Common myeloid progenitor, CD34-positive (primary cell): ENCODE data around the gene LSS.
A peak's percentile ranks its signal among the peaks of the same experiment; 100 is the strongest.
"Not testable (repeated sequence)": the region's sequence is repeated elsewhere in the genome, so short reads cannot be mapped to it uniquely, and the experiment has no call there.

Source experiments
- CTCF ChIA-PET: fragments of 350-600 bp; sonication (Branson Sonifier 250); formaldehyde crosslinking; loops from one replicate; lab custom pipeline; 2021; ENCODE audit warnings: antibody characterized with exemption; lab: Charles Lee
- POLR2A ChIA-PET: fragments of 350-600 bp; sonication (Branson Sonifier 250); formaldehyde crosslinking; loops from one replicate; lab custom pipeline; 2021; ENCODE audit warnings: antibody characterized with exemption; lab: Charles Lee
- DNase-seq, 3 donors: peaks; one replicate each; pipeline versions ENCODE4 v3.0.0 to v3.0.0-alpha.2; 2013
- H3K27ac ChIP-seq, 2 experiments: 1 replicate in 1 of 2; 2 replicates in 1 of 2; pipeline ENCODE4 v1.7.0; 2013; ENCODE audit warnings: inconsistent platforms in 2 of 2, low read length in 2 of 2, mild to moderate bottlenecking in 2 of 2, low read depth in 1 of 2, moderate library complexity in 1 of 2; ENCODE audit not compliant: severe bottlenecking in 2 of 2, insufficient read depth in 1 of 2, poor library complexity in 1 of 2
- H3K27me3 ChIP-seq, 5 experiments: replicated peaks in 2 of 5; 1 replicate in 3 of 5; 2 replicates in 2 of 5; pipeline versions ENCODE4 v1.6.1 to v1.7.0; 2013; ENCODE audit warnings: low read length in 4 of 5, mild to moderate bottlenecking in 2 of 5, moderate library complexity in 2 of 5, inconsistent platforms in 1 of 5; ENCODE audit not compliant: insufficient read depth in 5 of 5, control insufficient read depth in 4 of 5
- H3K36me3 ChIP-seq, 4 experiments: 1 replicate in 2 of 4; 2 replicates in 2 of 4; pipeline versions ENCODE4 v1.6.1 to v1.7.0; 2013; ENCODE audit warnings: low read length in 3 of 4, control low read depth in 1 of 4, mild to moderate bottlenecking in 1 of 4; ENCODE audit not compliant: control insufficient read depth in 4 of 4, insufficient read depth in 4 of 4
- H3K4me1 ChIP-seq, 4 experiments: 1 replicate in 3 of 4; 2 replicates in 1 of 4; pipeline versions ENCODE4 v1.6.1 to v1.7.1; 2013; ENCODE audit warnings: low read length in 3 of 4, mild to moderate bottlenecking in 3 of 4, control low read depth in 1 of 4, inconsistent platforms in 1 of 4, moderate library complexity in 1 of 4; ENCODE audit not compliant: control insufficient read depth in 4 of 4, insufficient read depth in 4 of 4; ENCODE audit errors: control extremely low read depth in 1 of 4
- H3K4me3 ChIP-seq, 7 experiments: 1 replicate in 4 of 7; 2 replicates in 3 of 7; pipeline versions ENCODE4 v1.5.1 to v1.7.0; 2013; ENCODE audit warnings: mild to moderate bottlenecking in 7 of 7, low read length in 6 of 7, moderate library complexity in 6 of 7, inconsistent platforms in 2 of 7, low read depth in 2 of 7, control low read depth in 1 of 7; ENCODE audit not compliant: insufficient read depth in 4 of 7, control insufficient read depth in 1 of 7; ENCODE audit errors: extremely low read depth in 1 of 7
- H3K9me3 ChIP-seq, 5 experiments: 1 replicate in 4 of 5; 2 replicates in 1 of 5; pipeline versions ENCODE4 v1.6.1 to v1.7.1; 2013; ENCODE audit warnings: low read length in 4 of 5, mild to moderate bottlenecking in 2 of 5, inconsistent platforms in 1 of 5, low read depth in 1 of 5, moderate library complexity in 1 of 5; ENCODE audit not compliant: control insufficient read depth in 4 of 5, insufficient read depth in 2 of 5; ENCODE audit errors: control extremely low read depth in 1 of 5
- WGBS: methylation state at CpG from one replicate; pipeline ENCODE4 v1.1.5; 2013; ENCODE audit not compliant: insufficient coverage; 5-methylcytosine and 5-hydroxymethylcytosine counted together

The LSS gene

DNA sequence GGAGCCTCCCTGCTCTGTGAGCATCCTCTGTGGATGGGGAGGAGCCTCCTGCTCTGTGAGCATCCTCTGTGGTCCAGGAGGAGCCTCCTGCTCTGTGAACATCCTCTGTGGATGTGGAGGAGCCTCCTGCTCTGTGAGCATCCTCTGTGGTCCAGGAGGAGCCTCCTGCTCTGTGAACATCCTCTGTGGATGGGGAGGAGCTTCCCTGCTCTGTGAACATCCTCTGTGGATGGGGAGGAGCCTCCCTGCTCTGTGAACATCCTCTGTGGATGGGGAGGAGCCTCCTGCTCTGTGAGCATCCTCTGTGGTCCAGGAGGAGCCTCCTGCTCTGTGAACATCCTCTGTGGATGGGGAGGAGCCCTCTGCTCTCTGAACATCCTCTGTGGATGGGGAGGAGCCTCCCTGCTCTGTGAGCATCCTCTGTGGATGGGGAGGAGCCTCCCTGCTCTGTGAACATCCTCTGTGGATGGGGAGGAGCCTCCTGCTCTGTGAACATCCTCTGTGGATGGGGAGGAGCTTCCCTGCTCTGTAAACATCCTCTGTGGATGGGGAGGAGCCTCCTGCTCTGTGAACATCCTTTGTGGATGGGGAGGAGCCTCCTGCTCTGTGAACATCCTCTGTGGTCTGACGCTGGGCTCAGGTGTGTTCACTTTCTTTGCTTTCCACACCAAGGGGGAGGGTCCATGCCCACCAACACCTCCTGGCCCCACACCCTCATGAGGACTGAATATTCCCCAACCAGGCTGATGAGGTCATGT, 58.0 kb downstream of the LSS start:
- H3K9me3 ChIP-seq: peaks cover 2 to 14% (median 9%) of the 10 kb centered on the region in 5 experiments
- WGBS: 90% methylated on average over 1 of the region's 1 CpG
- H3K4me3 ChIP-seq, H3K4me1 ChIP-seq, H3K27ac ChIP-seq, CTCF ChIA-PET, DNase-seq, POLR2A ChIA-PET, H3K36me3 ChIP-seq, H3K27me3 ChIP-seq: not testable (repeated sequence)

DNA sequence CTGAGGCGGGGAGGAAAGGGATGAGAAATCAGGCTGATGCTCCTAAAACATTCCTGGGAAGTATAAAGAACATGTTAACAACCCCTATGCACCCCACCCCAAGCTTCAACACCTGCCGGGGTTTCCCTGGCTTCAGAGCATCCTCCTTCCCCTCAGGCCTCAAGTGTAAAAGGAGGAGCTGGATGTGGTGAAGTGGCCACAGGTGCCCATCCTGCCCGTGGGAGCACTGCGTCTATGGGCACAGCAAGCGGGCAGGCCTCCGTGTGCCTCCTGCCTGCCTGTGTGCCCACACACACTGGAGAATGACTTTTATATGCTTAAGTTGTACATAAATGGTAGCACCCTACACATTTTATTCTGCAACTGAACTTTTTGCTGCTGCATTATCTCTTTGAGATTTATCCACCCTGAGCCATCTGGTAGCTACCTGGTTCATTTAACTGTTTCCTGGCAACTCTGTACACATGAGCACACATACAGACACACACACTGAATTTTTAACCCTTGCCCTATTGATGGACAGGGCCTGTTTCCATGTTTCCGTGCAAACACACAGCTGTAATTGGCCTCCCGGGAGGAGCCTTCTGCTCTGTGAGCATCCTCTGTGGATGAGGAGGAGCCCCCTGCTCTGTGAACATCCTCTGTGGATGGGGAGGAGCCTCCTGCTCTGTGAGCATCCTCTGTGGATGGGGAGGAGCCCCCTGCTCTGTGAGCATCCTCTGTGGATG, 59.8 kb downstream of the LSS start:
- 96% methylated on average over 4 of the region's 8 CpGs for WGBS
- H3K36me3 ChIP-seq: peaks cover 2 to 5% (median 3%) of the 10 kb centered on the region in 4 experiments
- H3K4me3 ChIP-seq: no peak overlapping the region
- ChIA-PET CTCF (interaction anchor here (0.7 kb wide), 1 partner anchor 16 kb away, joined by 3 read pairs; no protein-coding TSS in a partner anchor), POLR2A (no interaction called here)
- H3K4me1 ChIP-seq: no peaks in the 10 kb centered on the region
- no peaks in the 10 kb centered on the region for H3K27me3 ChIP-seq
- H3K9me3 ChIP-seq: peaks cover 0 to 5% (median 2%) of the 10 kb centered on the region in 5 experiments
- no peak overlapping the region for H3K27ac ChIP-seq
- no peak for DNase-seq

DNA sequence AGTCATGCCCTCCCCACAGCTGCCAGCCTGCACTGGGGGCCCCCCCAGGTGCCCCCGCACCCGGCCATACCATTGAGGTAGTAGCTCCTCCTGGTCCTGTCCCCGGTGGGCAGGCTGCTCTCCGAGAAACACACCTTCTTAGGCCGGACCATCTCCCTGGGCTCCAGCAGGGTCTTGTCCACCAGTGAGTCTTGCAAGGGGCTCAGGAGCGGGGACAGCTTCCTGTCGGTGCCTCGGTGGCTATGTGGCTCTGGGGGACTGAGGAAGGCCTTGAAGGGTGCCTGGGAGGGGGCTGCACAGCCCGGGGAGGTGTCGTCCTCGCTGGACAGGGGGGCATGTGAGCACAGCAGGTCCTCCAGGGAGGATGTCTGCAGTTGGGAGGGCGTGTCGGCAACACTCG, 60.3 kb downstream of the LSS start:
- Histone ChIP-seq H3K36me3 (peaks cover 2 to 5% (median 3%) of the 10 kb centered on the region in 4 experiments), H3K4me1 (no peaks in the 10 kb centered on the region), H3K27me3 (no peaks in the 10 kb centered on the region), H3K4me3 (no peak overlapping the region), H3K9me3 (peaks cover 0 to under 1% (median 0%) of the 10 kb centered on the region in 5 experiments), H3K27ac (no peak overlapping the region)
- DNase-seq: no peak
- POLR2A ChIA-PET: no interaction called here
- 93% methylated on average over 14 of the region's 14 CpGs for WGBS
- CTCF ChIA-PET: interaction anchor here (0.7 kb wide), 1 partner anchor 15 kb away, joined by 3 read pairs; no protein-coding TSS in a partner anchor

DNA sequence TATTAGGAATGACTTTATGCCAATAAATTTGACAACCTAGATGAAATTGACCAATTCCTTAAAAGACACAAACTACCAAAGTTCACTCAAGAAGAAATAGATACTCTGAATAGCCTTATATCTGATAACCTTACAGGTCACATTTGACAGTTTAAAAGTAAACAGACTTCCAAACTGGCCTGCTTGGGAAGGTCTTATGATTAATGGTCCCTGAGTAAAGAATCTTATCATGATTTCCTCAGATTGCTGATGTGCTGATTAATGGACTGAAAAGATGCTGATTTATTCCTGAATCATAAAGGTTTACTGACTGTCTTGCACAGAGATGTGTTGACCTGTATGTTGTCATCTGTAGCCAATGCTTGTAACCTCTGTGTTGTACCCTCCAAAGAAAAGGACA, 63.5 kb downstream of the LSS start:
- no peaks in the 10 kb centered on the region for H3K27me3 ChIP-seq
- POLR2A ChIA-PET: no interaction called here
- H3K36me3 ChIP-seq: peaks cover 0 to 11% (median 3%) of the 10 kb centered on the region in 4 experiments
- peaks cover 0 to 2% (median 0%) of the 10 kb centered on the region in 4 experiments for H3K4me1 ChIP-seq
- peaks cover 0 to 5% (median 0%) of the 10 kb centered on the region in 5 experiments for H3K9me3 ChIP-seq
- no peak overlapping the region for H3K4me3 ChIP-seq
- no peak overlapping the region for H3K27ac ChIP-seq
- no peak for DNase-seq
- CTCF ChIA-PET: no interaction called here

DNA sequence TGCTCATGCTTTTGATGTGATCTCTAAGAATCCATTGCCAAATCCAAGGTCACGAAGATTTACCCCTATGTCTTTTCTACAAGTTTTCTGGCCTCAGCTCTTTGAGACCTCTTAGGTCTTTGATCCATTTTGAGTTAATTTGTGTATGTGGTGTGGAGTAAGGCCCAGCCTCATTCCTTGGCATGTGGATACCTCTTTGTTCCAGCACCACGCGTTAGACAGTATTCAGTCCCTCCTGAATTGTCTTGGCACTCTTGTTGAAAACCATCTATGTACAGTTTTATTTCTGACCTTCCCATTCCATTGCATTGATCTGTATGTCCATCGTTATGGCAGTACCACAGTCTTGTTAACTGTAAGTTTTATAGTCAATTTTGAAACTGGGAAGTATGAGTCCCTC, 65.2 kb downstream of the LSS start:
- Histone ChIP-seq H3K9me3 (peaks cover 0 to 5% (median 0%) of the 10 kb centered on the region in 5 experiments), H3K4me1 (peaks cover 0 to 2% (median 0%) of the 10 kb centered on the region in 4 experiments), H3K36me3 (peaks cover 0 to 11% (median 3%) of the 10 kb centered on the region in 4 experiments), H3K4me3 (no peak overlapping the region), H3K27me3 (no peaks in the 10 kb centered on the region), H3K27ac (no peak overlapping the region)
- WGBS: 100% methylated on average over 2 of the region's 4 CpGs
- DNase-seq: no peak
- ChIA-PET POLR2A (no interaction called here), CTCF (interaction anchor here (0.9 kb wide), 1 partner anchor 11 kb away, joined by 4 read pairs; no protein-coding TSS in a partner anchor)

DNA sequence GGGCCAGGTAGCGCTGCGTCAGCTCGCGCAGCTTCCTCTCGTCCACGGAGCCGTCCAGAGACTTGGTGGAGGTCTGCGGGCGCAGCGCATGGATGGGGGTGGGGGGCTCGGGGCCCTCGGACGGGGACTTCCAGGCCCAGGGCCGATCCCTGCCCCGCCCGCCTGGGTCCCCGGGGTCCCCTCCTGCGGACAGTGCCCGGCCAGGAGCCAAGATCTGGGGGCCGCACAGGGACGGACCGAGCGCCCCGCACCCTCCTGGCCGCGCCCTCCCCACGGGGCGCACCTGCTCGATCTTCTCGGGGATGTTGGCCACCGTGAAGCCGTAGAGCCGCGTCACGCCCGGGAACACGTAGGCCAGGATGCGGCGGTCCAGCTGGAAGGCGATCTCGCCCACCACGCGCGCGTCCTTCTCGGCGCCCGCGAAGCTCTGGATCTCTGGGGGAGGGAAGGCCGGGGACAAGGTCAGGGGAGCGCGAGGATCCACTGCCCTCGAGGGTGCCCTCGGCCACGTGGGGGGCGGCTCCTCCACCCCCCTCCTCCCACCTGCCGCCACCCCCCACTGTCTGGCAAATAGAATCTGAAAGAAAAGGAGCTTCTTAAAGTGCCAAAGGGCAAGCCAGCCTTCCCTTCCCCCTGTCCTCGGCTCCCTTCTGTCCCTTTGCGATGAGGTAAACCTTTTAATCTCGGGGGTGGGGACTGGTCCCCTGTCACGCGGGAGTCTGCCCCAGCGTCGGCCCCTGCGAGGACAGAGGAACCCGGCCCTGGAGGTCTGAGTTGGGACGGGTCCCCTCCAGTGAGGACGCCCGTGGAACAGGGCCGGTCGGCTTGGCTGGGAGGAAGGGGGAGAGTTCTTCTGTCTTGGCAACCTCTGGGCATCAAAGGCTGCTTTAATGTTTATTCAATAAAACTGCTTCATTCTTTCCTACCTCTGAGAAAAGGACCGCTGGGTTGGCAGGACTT, 66.7 kb downstream of the LSS start:
- peaks cover 0 to 6% (median 3%) of the 10 kb centered on the region in 4 experiments for H3K36me3 ChIP-seq
- H3K27ac ChIP-seq: no peak overlapping the region
- no peaks in the 10 kb centered on the region for H3K27me3 ChIP-seq
- H3K9me3 ChIP-seq: peaks cover 0 to 5% (median 0%) of the 10 kb centered on the region in 5 experiments
- CTCF ChIA-PET: interaction anchor here (1.3 kb wide), 1 partner anchor 19 kb away, joined by 4 read pairs; no protein-coding TSS in a partner anchor
- peak overlapping the region in 1 of 7 experiments; percentile 71 for H3K4me3 ChIP-seq
- WGBS: 92% methylated on average over 33 of the region's 72 CpGs
- POLR2A ChIA-PET: no interaction called here
- H3K4me1 ChIP-seq: peaks cover 0 to 2% (median 0%) of the 10 kb centered on the region in 4 experiments
- DNase-seq: no peak
